Measurements from ENCODE around the gene PEMT.

GRCh38 chr17:17500999-17501605 lies 90.4 kb downstream of the PEMT start:
- TF ChIP-seq, protein P1, sequence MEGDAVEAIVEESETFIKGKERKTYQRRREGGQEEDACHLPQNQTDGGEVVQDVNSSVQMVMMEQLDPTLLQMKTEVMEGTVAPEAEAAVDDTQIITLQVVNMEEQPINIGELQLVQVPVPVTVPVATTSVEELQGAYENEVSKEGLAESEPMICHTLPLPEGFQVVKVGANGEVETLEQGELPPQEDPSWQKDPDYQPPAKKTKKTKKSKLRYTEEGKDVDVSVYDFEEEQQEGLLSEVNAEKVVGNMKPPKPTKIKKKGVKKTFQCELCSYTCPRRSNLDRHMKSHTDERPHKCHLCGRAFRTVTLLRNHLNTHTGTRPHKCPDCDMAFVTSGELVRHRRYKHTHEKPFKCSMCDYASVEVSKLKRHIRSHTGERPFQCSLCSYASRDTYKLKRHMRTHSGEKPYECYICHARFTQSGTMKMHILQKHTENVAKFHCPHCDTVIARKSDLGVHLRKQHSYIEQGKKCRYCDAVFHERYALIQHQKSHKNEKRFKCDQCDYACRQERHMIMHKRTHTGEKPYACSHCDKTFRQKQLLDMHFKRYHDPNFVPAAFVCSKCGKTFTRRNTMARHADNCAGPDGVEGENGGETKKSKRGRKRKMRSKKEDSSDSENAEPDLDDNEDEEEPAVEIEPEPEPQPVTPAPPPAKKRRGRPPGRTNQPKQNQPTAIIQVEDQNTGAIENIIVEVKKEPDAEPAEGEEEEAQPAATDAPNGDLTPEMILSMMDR (IDR thresholded peaks at IDR 0.05) = no peak
- no peak for TF ChIP-seq POLR2AphosphoS5 (IDR thresholded peaks at IDR 0.05)

All from sigmoid colon (tissue), 4 donors.